RWPE2 (cell line): Measurements from ENCODE around the gene ZBTB7C.
"Not testable (repeated sequence)": the region's sequence is repeated elsewhere in the genome, so short reads cannot be mapped to it uniquely, and the experiment has no call there.

Source experiments
- ATAC-seq: fragments of 200-7000 bp; cut with Tn5 transposase; 3 replicates; pipeline ENCODE4 v1.9.1; 2021; ENCODE audit warnings: low read depth
- DNase-seq: peaks from one replicate; pipeline ENCODE4 v3.0.0-alpha.2; 2020; ENCODE audit warnings: low spot score
- H3K27ac ChIP-seq: fragments of 450-650 bp; 2 replicates; pipeline ENCODE4 v1.5.1; 2017; ENCODE audit warnings: mild to moderate bottlenecking; ENCODE audit not compliant: poor library complexity, severe bottlenecking
- H3K27me3 ChIP-seq: fragments of 250-450 bp; sonication (Bioruptor Pico); 2 replicates; pipeline ENCODE4 v1.5.1; 2021; ENCODE audit warnings: mild to moderate bottlenecking, moderate library complexity; ENCODE audit not compliant: insufficient read depth, poor library complexity, severe bottlenecking
- H3K36me3 ChIP-seq: fragments of 250-450 bp; sonication (Bioruptor Pico); 2 replicates; pipeline ENCODE4 v1.5.1; 2020; ENCODE audit warnings: low read depth, mild to moderate bottlenecking, moderate library complexity
- H3K4me1 ChIP-seq: fragments of 250-450 bp; sonication (Bioruptor Pico); 2 replicates; pipeline ENCODE4 v1.5.1; 2021; ENCODE audit warnings: mild to moderate bottlenecking, moderate library complexity; ENCODE audit not compliant: insufficient read depth, poor library complexity, severe bottlenecking
- H3K4me3 ChIP-seq: fragments of 250-450 bp; sonication (Bioruptor Pico); 2 replicates; pipeline ENCODE4 v1.5.1; 2021; ENCODE audit warnings: mild to moderate bottlenecking, moderate library complexity; ENCODE audit not compliant: severe bottlenecking
- H3K9me3 ChIP-seq: fragments of 250-450 bp; sonication (Bioruptor Pico); 2 replicates; pipeline ENCODE4 v1.5.1; 2021; ENCODE audit warnings: mild to moderate bottlenecking, moderate library complexity; ENCODE audit not compliant: severe bottlenecking
- CTCF ChIP-seq: fragments of 450-650 bp; IDR thresholded peaks from one replicate; pipeline ENCODE4 v1.5.1; 2017; ENCODE audit warnings: mild to moderate bottlenecking, moderate library complexity; ENCODE audit not compliant: poor library complexity, severe bottlenecking

The ZBTB7C gene

DNA sequence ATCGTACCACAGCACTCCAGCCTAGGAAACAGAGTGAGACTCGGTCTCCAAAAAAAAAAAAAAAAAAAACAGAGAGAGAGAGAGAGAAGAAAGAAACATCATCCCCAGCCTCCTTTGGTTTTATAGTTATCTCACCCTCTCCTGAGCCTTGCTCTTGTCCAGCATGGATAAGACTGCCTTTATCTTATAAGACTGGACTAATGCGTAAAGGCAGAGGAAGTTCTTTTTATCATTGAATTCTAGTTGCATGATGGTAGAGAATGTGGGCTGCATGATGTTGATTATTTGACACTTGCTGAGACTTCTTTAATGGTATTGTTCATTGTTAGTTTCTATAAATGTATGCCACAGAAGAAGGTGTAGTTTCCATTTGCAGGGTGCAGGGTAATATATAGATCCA, 124.4 kb downstream of the ZBTB7C start:
- H3K27me3 ChIP-seq = no peaks in the 10 kb centered on the region
- H3K9me3 ChIP-seq = no peaks in the 10 kb centered on the region
- no peak for DNase-seq
- ATAC-seq = no peak
- no peak overlapping the region for H3K4me3 ChIP-seq
- no peaks in the 10 kb centered on the region for H3K4me1 ChIP-seq
- no peak overlapping the region for H3K27ac ChIP-seq
- TF ChIP-seq CTCF = no peak
- no peaks in the 10 kb centered on the region for H3K36me3 ChIP-seq

GRCh38 chr18:48284011-48284410, 125.2 kb downstream of the ZBTB7C start:
- H3K4me1 ChIP-seq, H3K27ac ChIP-seq, H3K36me3 ChIP-seq, H3K27me3 ChIP-seq, ATAC-seq, H3K9me3 ChIP-seq, DNase-seq, H3K4me3 ChIP-seq: not testable (repeated sequence)

GRCh38 chr18:48281460-48281859, 127.7 kb downstream of the ZBTB7C start:
- not testable (repeated sequence) for H3K36me3 ChIP-seq, H3K4me1 ChIP-seq, H3K27me3 ChIP-seq, H3K27ac ChIP-seq, ATAC-seq, DNase-seq, H3K9me3 ChIP-seq, H3K4me3 ChIP-seq

DNA sequence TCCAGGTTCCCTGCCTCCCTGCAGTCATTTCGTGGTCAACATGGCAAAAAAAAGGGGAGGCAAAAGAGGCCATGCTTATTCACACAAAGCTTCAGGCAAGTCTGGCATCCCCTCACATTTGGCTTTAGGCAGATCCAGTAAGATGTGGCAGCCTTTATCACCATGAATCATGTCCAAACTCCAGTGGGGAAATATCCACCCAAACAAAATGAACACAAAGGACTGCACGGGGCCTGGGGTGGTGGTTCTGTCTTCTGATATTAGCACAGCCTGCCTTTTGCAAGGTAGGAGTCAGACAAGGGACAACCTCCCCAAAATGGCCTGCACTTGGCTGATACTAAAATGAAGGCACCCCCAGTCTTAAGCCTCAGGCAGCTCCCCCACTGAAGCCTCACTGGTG, 129.9 kb downstream of the ZBTB7C start:
- no peaks in the 10 kb centered on the region for H3K27me3 ChIP-seq
- ATAC-seq (no peak), DNase-seq (no peak)
- H3K4me3 ChIP-seq = no peak overlapping the region
- H3K36me3 ChIP-seq = no peaks in the 10 kb centered on the region
- no peaks in the 10 kb centered on the region for H3K9me3 ChIP-seq
- no peak for TF ChIP-seq CTCF
- H3K27ac ChIP-seq = no peak overlapping the region
- H3K4me1 ChIP-seq = no peaks in the 10 kb centered on the region

GRCh38 chr18:48278081-48278480, 131.1 kb downstream of the ZBTB7C start:
- H3K36me3 ChIP-seq = no peaks in the 10 kb centered on the region
- ATAC-seq (no peak), DNase-seq (no peak)
- peaks cover 5% of the 10 kb centered on the region for H3K27me3 ChIP-seq
- no peak overlapping the region for H3K4me3 ChIP-seq
- H3K9me3 ChIP-seq = no peaks in the 10 kb centered on the region
- no peak for TF ChIP-seq CTCF
- H3K4me1 ChIP-seq = no peaks in the 10 kb centered on the region
- H3K27ac ChIP-seq = no peak overlapping the region

DNA sequence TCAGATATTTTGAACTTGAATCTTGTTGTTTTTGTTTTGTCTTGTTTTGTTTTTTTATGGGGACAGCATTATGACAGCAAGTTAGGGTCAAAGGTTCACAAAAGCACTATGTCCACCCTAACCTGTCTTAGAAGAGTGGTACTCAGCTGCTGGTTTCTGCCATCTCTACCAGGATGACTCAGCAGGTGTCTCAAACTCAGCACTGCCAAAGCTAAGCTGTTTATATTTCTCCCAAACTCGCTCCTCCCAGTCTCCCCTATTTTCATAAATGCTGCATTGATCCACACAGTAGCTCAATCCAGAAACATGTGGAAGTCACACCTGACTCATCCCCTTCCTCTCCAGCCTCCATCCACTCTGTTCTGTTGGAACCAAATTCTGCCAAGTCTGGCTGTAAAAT, 134.9 kb downstream of the ZBTB7C start:
- H3K36me3 ChIP-seq = no peaks in the 10 kb centered on the region
- H3K4me1 ChIP-seq = no peaks in the 10 kb centered on the region
- H3K4me3 ChIP-seq = no peak overlapping the region
- TF ChIP-seq CTCF = no peak
- no peak for ATAC-seq
- H3K27me3 ChIP-seq = peaks cover 5% of the 10 kb centered on the region
- H3K27ac ChIP-seq = no peak overlapping the region
- DNase-seq = no peak
- no peaks in the 10 kb centered on the region for H3K9me3 ChIP-seq
